ENCODE data around the gene DNAJA2.

DNAJA2 gene

DNA sequence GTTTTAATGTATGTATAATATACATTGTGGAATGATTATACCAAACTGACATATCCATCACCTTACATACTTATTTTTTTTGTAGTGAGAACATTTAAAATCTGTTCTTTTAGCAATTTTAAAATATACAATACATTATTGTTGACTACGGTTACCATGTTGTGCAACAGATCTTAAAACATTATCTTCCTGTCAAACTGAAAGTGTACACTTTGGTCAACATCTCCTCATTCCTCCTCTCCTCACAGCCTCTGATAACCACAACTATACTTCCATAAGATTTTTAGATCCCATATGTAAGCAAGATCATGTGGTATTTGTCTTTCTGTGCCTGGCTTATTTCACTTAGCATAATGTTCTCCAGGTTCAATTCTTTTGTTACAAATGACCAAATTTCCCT lies 7.5 kb upstream of the DNAJA2 start:
- no peak overlapping the region for H3K4me3 ChIP-seq (ENCODE audit: low read depth, low read length)
- DNase-seq: no peak
- no peaks in the 10 kb centered on the region for H3K9me3 ChIP-seq
- TF ChIP-seq, protein P1, sequence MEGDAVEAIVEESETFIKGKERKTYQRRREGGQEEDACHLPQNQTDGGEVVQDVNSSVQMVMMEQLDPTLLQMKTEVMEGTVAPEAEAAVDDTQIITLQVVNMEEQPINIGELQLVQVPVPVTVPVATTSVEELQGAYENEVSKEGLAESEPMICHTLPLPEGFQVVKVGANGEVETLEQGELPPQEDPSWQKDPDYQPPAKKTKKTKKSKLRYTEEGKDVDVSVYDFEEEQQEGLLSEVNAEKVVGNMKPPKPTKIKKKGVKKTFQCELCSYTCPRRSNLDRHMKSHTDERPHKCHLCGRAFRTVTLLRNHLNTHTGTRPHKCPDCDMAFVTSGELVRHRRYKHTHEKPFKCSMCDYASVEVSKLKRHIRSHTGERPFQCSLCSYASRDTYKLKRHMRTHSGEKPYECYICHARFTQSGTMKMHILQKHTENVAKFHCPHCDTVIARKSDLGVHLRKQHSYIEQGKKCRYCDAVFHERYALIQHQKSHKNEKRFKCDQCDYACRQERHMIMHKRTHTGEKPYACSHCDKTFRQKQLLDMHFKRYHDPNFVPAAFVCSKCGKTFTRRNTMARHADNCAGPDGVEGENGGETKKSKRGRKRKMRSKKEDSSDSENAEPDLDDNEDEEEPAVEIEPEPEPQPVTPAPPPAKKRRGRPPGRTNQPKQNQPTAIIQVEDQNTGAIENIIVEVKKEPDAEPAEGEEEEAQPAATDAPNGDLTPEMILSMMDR (IDR thresholded peaks at IDR 0.05; ENCODE audit: low read depth, low read length): no peak
- H3K36me3 ChIP-seq: no peaks in the 10 kb centered on the region
- no peaks in the 10 kb centered on the region for H3K27me3 ChIP-seq
- H3K4me1 ChIP-seq: peaks cover 4% of the 10 kb centered on the region; the same call in 1 of the 2 replicates

DNA sequence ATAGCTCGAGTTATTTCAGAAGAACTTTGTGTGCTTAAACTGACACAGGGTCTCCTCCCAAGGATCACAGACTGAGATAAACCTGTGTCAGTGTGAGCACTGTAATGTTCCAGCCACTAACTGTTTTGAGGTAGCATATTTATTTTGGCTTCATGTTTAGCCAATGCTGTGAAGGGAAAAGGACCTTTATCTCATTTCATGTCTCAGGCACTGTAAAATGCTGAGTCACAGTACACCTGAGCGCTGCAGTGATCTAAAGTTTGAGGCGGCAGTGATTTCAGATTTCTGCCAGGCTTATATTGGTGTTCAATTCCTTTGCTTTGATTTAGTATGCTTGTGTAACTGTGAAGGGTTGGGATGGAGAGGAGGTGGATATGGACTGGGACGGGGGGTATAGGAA lies 3.1 kb upstream of the DNAJA2 start:
- no peak for DNase-seq
- Histone ChIP-seq H3K9me3 (no peaks in the 10 kb centered on the region), H3K4me3 (ENCODE audit: low read depth, low read length) (no peak overlapping the region), H3K36me3 (no peaks in the 10 kb centered on the region; the same call in 1 of the 2 replicates), H3K27me3 (no peaks in the 10 kb centered on the region), H3K4me1 (peaks cover 8% of the 10 kb centered on the region)
- TF ChIP-seq, protein P1 (IDR thresholded peaks at IDR 0.05; ENCODE audit: low read depth, low read length): no peak

DNA sequence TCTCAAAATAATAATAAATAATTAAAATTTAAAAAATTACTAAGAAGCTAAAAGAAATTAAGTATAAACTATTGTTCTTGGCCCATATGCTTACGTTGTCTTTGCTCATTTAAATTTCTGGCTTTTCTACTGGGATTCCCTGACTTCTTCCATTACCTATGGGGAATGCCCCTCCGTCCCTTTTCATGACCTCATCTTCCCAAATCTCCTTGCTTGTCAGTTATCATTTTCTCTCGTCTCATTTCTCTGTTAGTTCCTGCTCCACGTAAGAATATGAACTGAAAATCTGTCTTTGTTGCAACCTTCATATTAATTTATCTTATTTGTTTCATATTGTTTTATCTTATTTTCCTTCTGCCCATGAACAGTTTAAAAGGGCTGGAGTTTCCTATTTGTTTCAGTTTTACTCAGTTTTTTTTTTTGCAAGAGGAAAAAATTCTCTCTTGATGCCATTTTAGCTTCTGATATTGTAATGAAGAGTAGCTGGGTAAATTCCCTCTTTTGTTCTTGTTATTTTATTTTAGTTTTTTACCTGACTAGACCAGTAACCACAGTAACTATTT lies 2.5 kb upstream of the DNAJA2 start:
- H3K27me3 ChIP-seq: no peaks in the 10 kb centered on the region
- H3K36me3 ChIP-seq: peaks cover 3% of the 10 kb centered on the region
- no peak overlapping the region for H3K4me3 ChIP-seq (ENCODE audit: low read depth, low read length)
- H3K9me3 ChIP-seq: no peaks in the 10 kb centered on the region
- H3K4me1 ChIP-seq: peaks cover 8% of the 10 kb centered on the region
- TF ChIP-seq, protein P1 (IDR thresholded peaks at IDR 0.05; ENCODE audit: low read depth, low read length): no peak
- DNase-seq: no peak

DNA sequence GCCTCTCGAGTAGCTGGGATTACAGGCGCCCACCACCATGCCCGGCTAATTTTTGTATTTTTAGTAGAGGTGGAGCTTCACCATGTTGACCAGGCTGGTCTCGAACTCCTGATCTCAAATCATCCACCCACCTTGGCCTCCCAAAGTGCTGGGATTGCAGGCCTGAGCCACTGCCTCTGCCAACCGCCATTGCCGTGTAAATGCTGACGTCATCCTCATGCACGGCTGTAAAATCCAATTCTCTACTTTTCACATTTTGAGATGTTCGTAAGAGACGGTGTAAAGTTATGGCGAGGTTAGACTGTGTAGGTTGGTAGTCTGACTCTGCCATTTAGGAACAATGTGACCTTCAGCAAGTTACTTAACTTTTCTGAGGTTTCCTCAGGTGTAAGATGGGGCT lies 1.7 kb upstream of the DNAJA2 start:
- Histone ChIP-seq H3K9me3 (no peaks in the 10 kb centered on the region), H3K4me3 (ENCODE audit: low read depth, low read length) (no peak overlapping the region), H3K4me1 (peaks cover 8% of the 10 kb centered on the region), H3K27me3 (no peaks in the 10 kb centered on the region), H3K36me3 (peaks cover 7% of the 10 kb centered on the region)
- no peak for DNase-seq
- TF ChIP-seq, protein P1 (IDR thresholded peaks at IDR 0.05; ENCODE audit: low read depth, low read length): no peak

DNA sequence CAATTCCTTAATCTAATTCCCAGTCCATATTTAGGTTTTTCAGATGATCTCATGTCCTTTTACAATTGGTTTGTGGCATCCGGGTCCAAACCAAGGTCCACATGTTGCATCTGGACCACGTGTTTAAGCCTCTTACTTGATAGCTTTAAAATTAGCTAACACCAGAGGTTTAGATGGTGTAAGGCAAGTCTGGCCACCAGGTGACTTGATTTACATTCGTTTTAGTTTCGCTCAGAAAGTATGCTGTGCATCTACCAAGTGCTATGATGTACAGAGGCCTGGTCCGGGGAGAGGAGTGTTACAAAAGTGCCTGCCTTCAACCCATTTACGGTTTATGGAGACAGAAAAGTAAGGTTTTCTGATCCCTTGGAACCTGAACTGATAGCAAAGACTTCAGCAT lies 878 bp upstream of the DNAJA2 start:
- H3K9me3 ChIP-seq: no peaks in the 10 kb centered on the region
- H3K4me1 ChIP-seq: peaks cover 8% of the 10 kb centered on the region
- peaks cover 13% of the 10 kb centered on the region for H3K36me3 ChIP-seq
- TF ChIP-seq, protein P1 (IDR thresholded peaks at IDR 0.05; ENCODE audit: low read depth, low read length): no peak
- H3K4me3 ChIP-seq (ENCODE audit: low read depth, low read length): peak overlapping the region; percentile 87
- H3K27me3 ChIP-seq: no peaks in the 10 kb centered on the region
- DNase-seq: peak; percentile 39

DNA sequence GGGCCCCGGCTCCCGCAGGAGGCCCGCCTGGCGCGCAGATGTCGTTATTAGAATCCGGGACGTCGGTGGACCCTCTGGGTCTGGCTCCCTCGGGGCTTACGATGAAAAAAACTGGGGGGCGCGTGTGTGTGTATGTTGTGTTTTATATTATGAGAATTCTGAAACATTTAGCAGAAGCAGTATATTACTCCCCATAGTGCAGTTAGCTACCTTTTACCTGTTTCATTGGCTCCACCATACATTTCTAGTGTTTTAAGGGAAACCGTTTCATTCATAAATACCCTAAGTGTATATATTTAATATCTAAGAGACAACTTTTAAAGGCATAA lies 486 bp upstream of the DNAJA2 start:
- Histone ChIP-seq H3K9me3 (no peaks in the 10 kb centered on the region), H3K4me3 (ENCODE audit: low read depth, low read length) (peak overlapping the region; percentile 87), H3K27me3 (no peaks in the 10 kb centered on the region), H3K4me1 (peaks cover 8% of the 10 kb centered on the region), H3K36me3 (peaks cover 16% of the 10 kb centered on the region)
- no peak for DNase-seq
- TF ChIP-seq, protein P1 (IDR thresholded peaks at IDR 0.05; ENCODE audit: low read depth, low read length): no peak

Measured in BE2C (cell line).